ENCODE data around the gene NUDT14. TPM values are rescaled to one million over a fixed set of nuclear protein-coding genes. Genes with fewer than 3 reads are reported as not detected.

The NUDT14 gene
- total RNA-seq, 2 donors from 2014 or later, result 12.7 to 15.9 TPM

DNA sequence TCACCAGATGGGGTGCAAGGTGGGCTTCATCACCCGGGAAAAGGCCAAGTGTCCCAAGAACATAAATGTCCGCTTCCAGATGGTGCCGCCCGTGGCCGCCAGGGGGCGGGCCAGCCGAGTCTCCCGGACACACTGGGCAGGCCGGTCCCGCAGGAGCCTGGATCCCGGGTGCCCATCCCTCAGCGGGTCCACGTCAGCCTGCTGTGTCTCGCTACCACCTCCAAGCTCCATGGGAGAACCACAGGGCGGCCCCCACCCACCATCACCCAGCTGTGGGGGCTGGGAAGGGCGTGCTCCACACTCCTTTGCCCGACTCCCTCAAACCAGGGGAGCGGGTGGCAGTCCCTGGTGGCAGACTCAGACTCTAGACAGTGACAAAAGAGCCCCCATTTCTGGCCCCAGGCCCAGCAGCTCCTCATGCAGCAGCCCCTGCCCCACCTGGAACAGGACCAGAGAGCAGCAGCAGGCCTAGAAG lies 22.0 kb upstream of the NUDT14 start:
- intact Hi-C loops (cut with DNase I), result loop anchor here in 1 of 2 donors (5.0 kb wide), 2 partner anchors 44 to 149 kb away; partner anchors contain the start of gene BTBD6
- peak; percentile 93 for DNase-seq (ENCODE audit: low spot score)

DNA sequence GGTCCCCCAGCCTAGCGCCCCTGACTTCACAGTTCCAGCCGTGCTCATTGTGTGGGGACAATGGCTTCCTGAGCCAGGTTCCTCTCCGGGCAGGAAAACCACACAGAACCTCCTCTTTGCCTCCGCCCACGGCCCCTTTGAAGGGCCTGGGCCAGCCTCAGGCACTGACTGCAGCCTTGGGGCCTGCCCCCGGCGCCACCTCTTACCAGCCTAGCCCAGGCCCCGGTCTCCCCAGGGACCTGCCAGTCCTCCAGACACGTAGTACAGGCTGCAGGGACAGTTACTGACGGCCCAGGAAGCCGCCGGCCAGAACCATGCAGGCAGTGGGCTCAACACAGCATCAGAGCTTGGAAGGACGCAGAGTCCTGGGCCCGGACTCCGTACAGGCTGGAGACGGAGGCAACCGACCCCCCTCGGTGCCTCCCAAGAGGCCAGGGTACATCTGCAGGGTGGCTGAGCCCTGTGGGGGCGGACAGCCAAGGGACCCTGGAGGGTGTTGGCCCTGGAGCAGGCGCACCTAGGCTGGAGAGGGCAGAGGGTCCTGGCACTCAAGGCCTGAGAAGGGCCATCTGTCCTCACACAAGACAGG lies 20.9 kb upstream of the NUDT14 start:
- intact Hi-C loops (cut with DNase I), result loop anchor here in 1 of 2 donors (5.0 kb wide), 2 partner anchors 45 to 150 kb away; partner anchors contain the start of gene BTBD6
- DNase-seq (ENCODE audit: low spot score), result no peak

DNA sequence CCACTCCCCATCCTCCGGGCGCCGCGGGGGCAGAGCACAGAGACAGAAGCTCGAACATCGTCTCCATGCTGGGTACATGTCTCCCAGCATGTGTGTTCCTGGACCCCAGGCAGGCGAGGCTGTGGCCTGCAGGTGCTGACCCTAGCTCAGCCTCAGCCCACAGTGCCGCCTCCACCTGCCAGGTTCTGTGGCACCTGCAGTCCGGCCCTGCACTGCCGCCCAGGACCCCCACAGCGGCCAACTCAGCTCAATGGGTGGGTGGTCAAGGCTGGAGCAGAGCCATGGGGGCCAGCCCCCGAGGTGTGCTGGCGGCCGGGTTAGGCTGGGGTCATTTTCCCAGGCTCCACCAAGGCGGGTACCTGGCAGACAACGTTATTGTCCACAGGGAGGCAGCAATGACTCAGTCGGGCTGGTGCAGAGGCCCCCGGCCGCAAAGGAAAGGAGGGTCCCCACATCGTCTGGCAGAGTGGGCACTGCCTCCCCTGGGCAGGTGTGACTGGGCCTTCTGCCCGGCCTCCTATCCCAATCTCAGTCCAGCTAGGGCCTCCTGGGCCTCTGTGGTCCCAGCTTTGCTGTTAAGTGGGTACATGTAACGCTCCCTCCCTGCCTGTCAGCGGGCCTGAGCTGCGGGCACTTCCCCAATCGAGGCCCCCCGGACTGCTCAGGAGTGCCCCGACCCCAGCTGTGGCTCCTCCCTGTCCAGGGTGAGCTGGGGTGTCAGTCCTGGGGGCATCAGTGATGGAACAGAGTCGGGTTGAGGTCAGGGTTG lies 20.2 kb upstream of the NUDT14 start:
- intact Hi-C loops (cut with DNase I), result loop anchor here in 1 of 2 donors (5.0 kb wide), 2 partner anchors 46 to 151 kb away; partner anchors contain the start of gene BTBD6
- no peak for DNase-seq (ENCODE audit: low spot score)

DNA sequence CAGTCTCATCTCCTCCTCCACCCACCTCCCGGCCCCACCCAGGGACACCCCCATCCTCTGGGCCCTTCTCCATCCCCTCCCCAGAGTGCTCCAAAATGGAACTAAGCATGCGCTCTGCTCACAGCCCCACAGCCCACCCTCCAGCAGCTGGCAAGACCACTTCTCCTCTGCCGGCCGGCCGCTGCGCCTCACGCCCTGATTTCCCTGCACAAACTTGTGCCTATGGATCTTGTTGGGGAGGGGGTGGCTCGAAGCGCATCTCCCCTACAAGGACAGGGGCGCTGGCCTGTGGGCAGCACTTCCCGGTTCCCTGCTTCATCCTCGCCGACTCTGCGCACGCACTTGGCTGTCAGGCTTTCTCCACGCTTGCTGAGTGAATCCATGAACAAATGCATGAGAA lies 19.5 kb upstream of the NUDT14 start:
- intact Hi-C loops (cut with DNase I), result loop anchor here in 1 of 2 donors (5.0 kb wide), 2 partner anchors 47 to 152 kb away; partner anchors contain the start of gene BTBD6
- no peak for DNase-seq (ENCODE audit: low spot score)

DNA sequence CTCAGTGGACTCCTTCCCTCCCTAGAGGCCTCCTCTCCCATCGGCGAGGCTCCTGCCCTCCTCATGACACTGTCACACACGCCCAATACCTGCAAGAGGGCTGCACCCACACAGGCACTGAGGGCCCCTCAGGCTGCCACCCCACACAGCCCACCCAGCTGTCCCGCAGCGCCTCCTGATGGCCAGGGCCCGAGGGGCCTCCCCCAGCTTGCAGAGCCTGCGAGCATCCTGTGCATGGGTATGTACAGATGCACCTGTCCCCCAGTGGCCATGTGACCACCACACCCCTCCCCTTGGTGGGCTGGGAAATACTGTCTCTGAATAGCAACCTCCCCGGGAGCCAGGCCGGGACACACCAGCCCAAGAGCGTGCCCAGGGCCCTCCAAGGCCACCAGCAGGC lies 19.0 kb upstream of the NUDT14 start:
- intact Hi-C loops (cut with DNase I), result loop anchor here in 1 of 2 donors (5.0 kb wide), 2 partner anchors 47 to 152 kb away; partner anchors contain the start of gene BTBD6
- DNase-seq (ENCODE audit: low spot score), result no peak

DNA sequence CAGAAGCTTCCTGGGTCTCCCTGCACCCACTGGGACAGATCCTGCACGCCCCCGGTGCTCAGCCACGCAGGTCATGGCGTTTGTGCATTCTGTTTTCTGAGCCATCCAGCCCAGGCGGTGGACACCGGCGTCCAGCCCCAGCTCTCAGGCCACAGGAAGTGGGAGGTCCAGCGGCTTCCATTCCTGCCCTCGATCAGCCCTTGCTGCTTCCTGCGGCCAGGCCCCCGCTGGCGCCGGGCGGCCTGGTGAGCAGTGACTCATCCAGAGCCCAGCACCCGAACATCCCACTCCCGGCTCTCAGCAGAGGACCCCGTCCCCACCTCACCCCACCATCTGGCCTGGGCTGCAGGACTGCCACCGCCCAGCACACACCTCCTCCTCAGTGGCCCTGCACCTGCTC lies 18.0 kb upstream of the NUDT14 start:
- no peak for DNase-seq (ENCODE audit: low spot score)
- intact Hi-C loops (cut with DNase I), result no loop called here

DNA sequence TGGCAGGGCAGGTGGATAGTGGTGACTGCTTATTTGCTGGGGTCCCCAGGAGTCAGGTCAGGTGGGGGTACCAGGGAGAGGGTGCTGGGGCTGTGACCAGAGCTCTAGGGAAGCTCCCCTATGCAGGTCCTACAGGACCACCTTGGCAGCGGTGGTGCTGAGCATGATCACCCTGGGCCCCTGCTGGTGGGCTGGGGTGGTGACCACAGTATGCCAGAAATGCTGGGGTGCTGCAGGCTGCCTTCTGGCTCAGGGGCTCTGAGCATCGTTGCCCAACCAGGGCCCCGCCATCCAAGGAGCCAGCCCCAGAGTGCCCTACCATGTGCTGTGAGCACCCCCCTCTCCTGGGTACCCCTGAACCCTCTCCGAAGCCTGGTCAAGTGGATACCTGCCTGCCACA lies 17.5 kb upstream of the NUDT14 start:
- no peak for DNase-seq (ENCODE audit: low spot score)
- intact Hi-C loops (cut with DNase I), result no loop called here

DNA sequence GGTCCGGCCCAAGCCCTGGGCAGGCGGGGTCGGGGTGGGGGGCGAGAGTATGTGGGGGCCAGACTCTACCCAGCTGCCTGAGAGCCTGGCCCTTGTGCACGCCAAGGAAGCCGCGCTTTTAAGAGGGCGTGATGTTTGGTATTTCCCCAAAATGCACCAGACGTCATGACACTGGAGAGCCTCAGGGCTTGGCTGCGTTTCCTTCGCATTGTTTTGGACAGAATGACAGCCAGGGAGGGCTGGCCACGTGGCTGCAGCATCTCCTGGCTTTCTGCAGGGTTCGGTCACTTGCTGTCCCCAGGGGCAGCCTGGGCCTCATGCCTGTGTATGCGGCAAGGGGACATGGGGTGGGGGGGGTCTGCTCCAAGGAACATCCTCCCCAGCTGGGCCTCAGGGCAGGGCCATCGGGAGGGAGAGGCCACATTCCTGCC lies 16.1 kb upstream of the NUDT14 start:
- intact Hi-C loops (cut with DNase I), result no loop called here

DNA sequence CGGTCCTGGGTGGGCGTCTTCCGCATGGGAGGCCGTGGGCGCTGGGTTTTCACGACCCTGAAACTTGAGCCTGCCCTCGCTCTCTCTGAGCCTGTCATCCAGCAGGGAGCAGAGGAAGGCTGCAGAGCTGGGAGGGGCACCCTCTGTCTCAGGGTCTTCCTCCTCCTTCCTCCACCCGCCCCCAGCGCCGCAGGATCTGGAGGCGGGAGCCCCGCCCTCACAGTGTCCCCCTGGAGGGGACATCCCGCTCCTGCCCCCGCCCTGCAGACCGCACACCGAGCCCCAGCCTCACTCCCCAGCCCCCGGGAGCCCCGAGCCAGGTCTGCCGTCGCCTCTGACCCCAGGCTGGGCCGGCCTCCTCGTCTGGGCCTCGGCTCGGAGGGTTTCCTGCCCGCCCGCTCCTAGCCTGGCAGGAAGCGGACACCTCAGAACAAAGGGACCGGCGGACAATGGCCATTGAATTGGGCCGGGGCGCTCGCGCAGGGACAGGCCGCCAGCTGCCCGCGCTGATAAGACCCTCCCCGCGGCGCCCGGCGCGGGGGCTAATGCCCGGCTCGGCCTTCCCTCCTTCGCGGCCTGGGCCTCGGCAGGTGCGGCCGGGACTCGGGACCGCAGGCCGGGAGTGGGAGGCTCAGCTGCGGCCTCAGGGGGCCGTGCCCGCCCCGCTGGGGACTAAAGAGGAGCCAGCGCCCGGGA lies 15.3 kb upstream of the NUDT14 start:
- DNase-seq (ENCODE audit: low spot score), result no peak
- intact Hi-C loops (cut with DNase I), result no loop called here

More for the DNA sequence above, 16.1 kb upstream of the NUDT14 start:
- no peak for DNase-seq (ENCODE audit: low spot score)

DNA sequence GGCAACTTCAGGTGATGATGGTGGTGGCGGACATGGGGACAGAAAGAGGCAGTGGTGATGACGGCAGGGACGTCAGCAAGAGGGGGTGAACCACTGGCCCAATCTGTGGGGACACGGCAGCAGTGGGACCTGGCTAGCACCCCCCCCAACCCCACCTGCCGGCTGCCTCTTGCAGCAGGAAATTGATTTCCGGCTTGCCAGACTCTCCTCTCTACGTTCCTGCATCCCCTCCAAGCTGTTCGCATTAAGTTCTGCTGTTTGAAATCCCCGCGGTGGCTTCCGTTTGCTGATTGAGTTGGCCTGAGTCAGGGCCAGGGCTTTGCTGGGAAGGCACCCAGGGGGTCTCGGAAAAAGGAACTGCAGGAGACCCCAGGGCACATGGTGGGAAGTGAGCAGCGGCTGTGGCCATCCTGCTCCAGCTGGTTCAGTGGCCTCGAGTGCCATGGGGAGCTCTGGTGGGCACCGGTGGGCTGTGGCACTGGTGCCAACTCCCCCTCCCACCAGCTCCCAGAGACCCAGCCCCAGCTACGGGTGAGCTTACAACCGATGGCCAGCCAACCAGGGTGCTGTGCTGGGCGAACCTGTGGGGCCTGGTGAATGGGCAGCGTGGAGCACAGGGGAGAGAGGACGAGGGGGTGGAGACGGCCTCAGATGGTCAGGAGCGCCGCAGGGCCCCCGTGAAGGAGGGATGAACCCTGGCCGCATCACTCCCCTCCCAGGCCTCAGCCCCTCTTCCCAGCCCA lies 14.6 kb upstream of the NUDT14 start:
- intact Hi-C loops (cut with DNase I), result no loop called here
- DNase-seq (ENCODE audit: low spot score), result no peak

DNA sequence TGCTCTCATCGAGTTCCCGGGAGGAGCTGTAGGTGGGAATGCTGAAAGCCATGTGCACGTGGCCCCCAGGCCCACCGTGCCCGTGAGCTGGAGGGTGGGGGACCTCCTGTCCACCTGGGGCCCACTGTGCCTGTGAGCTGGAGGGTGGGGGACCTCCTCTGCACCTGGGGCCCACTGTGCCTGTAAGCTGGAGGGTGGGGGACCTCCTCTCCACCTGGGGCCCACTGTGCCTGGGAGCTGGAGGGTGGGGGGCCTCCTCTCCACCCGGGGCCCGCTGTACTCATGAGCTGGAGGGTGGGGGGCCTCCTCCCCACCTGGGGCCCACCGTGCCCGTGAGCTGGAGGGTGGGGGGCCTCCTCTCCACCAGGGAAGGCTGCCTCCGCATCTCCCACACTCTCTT lies 13.9 kb upstream of the NUDT14 start:
- intact Hi-C loops (cut with DNase I), result no loop called here
- DNase-seq (ENCODE audit: low spot score), result no peak

DNA sequence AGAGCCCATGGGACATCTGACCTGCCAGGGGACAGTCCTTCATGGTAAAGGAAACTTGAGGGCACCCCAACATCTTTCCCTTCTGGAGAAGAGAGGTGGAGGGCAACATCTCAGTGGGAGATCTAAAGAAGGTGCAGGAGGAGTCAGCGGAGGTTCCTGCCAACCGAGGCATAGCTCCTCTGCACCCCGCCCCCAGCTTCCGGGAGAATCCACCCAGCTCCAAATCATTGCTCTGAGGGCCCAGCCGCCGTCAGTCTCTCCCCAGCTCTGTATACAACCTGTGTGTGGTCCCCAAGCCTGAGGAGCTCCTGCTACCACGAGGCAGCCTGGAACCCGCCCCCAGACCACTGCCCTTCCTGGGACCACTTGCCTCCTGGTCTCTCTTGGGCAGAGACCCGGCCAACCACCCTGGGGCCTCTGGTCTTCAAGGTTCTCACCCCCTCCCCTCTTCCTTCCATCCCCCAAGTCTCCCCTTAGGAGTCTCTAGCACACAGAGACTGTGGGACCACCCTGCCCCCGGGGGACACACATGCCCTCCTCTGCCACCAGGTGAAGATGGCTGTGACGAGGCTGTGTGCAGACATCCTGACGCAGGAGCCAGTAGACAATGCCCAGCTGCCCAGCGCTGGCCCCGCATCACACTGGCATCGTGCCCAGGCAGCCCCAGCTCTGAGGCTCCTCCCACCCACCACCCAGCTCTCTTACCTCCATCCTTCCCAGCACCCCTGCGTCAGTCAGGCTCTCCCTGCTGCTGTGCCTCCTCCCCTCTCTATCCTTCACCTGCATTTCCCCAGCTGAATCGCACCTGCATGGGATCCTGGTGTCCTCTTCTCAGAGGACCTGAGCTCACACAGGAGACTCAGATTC lies 13.0 kb upstream of the NUDT14 start:
- intact Hi-C loops (cut with DNase I), result no loop called here
- no peak for DNase-seq (ENCODE audit: low spot score)

DNA sequence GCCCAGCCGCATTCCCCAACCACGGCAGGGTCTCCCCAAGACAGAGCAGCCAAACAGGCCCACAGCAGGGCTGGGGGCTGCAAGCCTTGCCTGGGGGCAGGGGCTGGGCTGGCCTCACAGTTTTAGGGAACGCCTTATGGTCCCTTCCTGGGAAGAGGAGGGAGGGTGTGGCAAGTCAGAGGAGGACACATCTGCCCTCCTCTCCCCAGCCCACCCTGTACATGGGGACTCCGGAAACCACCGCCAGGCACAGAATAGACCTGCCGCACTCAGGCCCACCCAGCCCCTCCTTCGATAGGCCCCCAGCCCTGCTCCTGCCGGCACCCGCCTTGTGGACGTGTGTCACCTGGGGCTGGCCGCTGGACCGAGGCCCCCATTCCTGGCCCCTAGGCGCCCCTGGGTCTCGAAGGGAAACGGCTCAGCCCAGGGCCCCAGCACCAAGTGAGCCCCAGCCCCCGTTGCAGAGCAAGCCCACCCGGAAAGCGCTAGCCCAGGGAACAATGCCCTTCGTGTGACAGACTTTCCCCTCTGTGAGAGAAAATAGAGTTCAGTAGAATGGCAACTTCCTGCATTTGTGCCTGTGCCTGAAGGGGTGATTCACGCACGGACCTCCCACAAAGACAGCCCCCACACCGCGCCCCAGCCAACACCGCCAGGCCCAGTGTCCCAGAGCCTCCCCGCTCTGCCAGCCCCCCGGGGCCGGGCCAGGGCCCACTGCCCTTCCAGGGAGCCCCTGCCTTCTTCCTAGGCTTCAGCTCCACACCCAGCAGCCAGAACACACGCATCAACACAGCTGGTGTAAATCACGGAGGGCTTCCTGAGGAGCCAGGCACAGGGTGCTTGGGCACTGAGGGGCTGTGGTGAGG lies 12.0 kb upstream of the NUDT14 start:
- DNase-seq (ENCODE audit: low spot score), result no peak
- intact Hi-C loops (cut with DNase I), result no loop called here

DNA sequence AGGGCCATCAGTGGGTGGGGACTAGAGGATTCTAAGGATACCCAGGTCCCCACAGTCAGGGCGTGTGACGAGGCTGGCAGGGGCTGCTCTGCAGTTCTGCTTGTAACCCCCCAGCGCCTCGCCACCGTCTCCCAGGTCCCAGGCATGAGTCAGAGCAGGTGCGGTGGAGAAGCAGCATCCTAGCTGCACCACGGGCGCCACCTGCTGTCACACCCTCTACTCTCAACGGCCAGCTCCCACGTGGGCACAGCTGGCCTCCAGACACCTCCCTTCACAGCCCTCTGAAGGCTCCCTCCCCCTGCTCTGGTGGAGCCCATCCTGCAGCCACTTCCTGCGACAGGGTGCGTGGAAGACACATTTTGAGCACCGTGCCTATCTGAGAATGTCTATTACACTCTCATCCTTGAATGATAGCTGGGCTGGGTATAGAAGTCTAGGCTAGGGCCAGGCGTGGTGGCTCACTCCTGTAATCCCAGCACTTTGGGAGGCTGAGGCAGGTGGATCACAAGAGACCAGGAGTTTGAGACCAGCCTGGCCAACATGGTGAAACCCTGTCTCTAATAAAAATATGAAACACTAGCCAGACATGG lies 6.9 kb upstream of the NUDT14 start:
- intact Hi-C loops (cut with DNase I), result no loop called here
- DNase-seq (ENCODE audit: low spot score), result no peak

DNA sequence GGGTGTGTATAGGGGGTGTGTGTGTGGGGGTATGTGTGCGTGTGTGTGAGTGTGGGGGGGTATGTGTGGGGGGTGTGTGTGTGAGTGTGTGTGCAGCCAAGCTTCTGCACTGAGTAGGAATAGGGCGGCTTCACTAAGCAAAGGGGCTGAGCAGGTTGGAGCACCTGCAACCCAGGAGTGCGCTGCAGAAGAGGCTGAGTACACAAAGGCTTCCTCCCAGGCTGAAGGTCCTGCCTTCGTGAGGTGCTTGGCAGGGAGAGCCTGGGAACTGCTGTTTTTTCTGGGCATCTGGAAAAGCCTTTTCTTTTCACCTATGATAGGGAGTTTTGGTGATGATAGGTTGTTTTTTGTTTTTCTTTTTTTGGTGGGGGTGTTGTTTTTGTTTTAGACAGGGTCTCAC lies 6.0 kb upstream of the NUDT14 start:
- DNase-seq (ENCODE audit: low spot score), result no peak
- intact Hi-C loops (cut with DNase I), result no loop called here

DNA sequence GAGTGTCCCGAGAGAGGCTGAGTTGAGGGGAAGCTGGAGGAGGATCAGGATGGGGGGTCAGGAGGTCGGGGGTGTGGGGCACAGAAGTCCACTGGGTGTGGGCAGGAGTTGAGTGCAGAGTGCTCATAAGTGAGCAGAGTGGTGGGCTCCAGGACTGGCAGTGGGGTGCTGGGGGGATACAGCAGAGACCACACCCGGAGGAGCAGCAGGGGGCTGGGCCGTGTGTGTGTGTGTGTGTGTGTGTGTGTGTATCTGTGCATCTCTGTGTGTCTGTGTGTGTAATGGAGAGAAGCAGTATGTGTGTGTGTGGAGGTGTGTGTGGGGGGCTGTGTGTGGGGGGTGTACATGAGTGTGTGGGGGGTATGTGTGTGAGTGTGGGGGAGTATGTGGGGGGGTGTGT lies 4.9 kb upstream of the NUDT14 start:
- intact Hi-C loops (cut with DNase I), result no loop called here
- DNase-seq (ENCODE audit: low spot score), result no peak

DNA sequence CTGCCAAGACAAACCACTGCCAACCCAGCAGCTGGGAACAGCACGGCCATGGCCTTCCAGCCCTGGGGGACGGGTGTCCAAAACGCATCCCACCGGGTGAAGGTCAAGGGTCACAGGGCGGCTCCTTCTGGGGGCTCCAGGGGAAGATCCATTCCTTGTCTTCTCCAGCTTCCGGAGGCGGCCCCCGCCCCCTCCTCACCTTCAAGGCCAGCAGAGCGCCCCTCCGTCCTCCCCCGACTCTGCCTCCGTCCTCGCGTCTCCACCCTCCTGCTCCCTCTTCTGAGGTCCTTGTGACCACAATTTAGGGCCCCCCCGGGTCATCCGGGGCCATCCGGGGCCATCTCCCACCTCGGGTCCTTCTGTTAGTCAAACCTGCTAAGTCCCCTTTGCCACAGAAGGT lies 3.9 kb upstream of the NUDT14 start:
- intact Hi-C loops (cut with DNase I), result no loop called here

More for the DNA sequence above, 3.9 kb upstream of the NUDT14 start:
- no peak for DNase-seq (ENCODE audit: low spot score)
